KMS-11 (cell line): ENCODE results near the gene SFXN4.
A peak's percentile ranks its signal among the peaks of the same experiment; 100 is the strongest.

Experiments used
- H2AFZ ChIP-seq: fragments of 200-600 bp; sonication (generic); 2 replicates; pipeline ENCODE4 v1.6.1; 2016; ENCODE audit warnings: antibody characterized with exemption, mixed run types, low read depth
- H3K27ac ChIP-seq: fragments of 200-600 bp; sonication (generic); 2 replicates; pipeline ENCODE4 v1.6.1; 2016; ENCODE audit warnings: mild to moderate bottlenecking, mixed run types
- H3K27me3 ChIP-seq: fragments of 200-600 bp; sonication (generic); 2 replicates; pipeline ENCODE4 v1.6.1; 2017; ENCODE audit warnings: mild to moderate bottlenecking, low read depth, mixed run types, moderate library complexity; ENCODE audit not compliant: insufficient read depth
- H3K36me3 ChIP-seq: fragments of 200-600 bp; sonication (generic); 2 replicates; pipeline ENCODE4 v1.6.1; 2017; ENCODE audit warnings: mild to moderate bottlenecking, mixed run types; ENCODE audit not compliant: insufficient read depth
- H3K4me1 ChIP-seq: fragments of 200-600 bp; sonication (generic); 2 replicates; pipeline ENCODE4 v1.6.1; 2016; ENCODE audit warnings: mild to moderate bottlenecking, low read depth, mixed run types; ENCODE audit not compliant: poor library complexity, severe bottlenecking
- H3K4me2 ChIP-seq: fragments of 200-600 bp; sonication (generic); 2 replicates; pipeline ENCODE4 v1.7.0; 2016; ENCODE audit warnings: mild to moderate bottlenecking, mixed run types
- H3K4me3 ChIP-seq: fragments of 200-600 bp; sonication (generic); IDR thresholded peaks from 2 replicates; pipeline ENCODE4 v1.6.1; 2017; ENCODE audit warnings: low read depth, low read length, mixed read lengths; ENCODE audit not compliant: insufficient read depth
- H3K79me2 ChIP-seq: fragments of 200-600 bp; sonication (generic); 2 replicates; pipeline ENCODE4 v1.6.1; 2016; ENCODE audit warnings: low read depth, mixed run types; ENCODE audit not compliant: insufficient read depth
- H3K9ac ChIP-seq: fragments of 200-600 bp; sonication (generic); 2 replicates; pipeline ENCODE4 v1.6.1; 2016; ENCODE audit warnings: mild to moderate bottlenecking, mixed run types
- H4K20me1 ChIP-seq: fragments of 200-600 bp; sonication (generic); 2 replicates; pipeline ENCODE4 v1.6.1; 2016; ENCODE audit warnings: mild to moderate bottlenecking, mixed run types; ENCODE audit not compliant: insufficient read depth
- TF ChIP-seq, protein P1 (sequence below): fragments of 200-600 bp; sonication (generic); conservative IDR thresholded peaks from 2 replicates; pipeline ENCODE4 v1.6.1; 2017; ENCODE audit warnings: low read depth, mild to moderate bottlenecking, antibody characterized with exemption, low read length, moderate library complexity, mixed read lengths

Gene SFXN4

GRCh38 chr10:119191881-119192280, 26.4 kb upstream of the SFXN4 start:
- no peak overlapping the region for H3K4me2 ChIP-seq
- no peak overlapping the region for H3K4me3 ChIP-seq
- no peak overlapping the region for H3K27ac ChIP-seq
- no peaks in the 10 kb centered on the region for H3K36me3 ChIP-seq
- H3K4me1 ChIP-seq: peaks cover 40% of the 10 kb centered on the region
- H3K27me3 ChIP-seq: no peaks in the 10 kb centered on the region
- H4K20me1 ChIP-seq: no peaks in the 10 kb centered on the region
- TF ChIP-seq, protein P1, sequence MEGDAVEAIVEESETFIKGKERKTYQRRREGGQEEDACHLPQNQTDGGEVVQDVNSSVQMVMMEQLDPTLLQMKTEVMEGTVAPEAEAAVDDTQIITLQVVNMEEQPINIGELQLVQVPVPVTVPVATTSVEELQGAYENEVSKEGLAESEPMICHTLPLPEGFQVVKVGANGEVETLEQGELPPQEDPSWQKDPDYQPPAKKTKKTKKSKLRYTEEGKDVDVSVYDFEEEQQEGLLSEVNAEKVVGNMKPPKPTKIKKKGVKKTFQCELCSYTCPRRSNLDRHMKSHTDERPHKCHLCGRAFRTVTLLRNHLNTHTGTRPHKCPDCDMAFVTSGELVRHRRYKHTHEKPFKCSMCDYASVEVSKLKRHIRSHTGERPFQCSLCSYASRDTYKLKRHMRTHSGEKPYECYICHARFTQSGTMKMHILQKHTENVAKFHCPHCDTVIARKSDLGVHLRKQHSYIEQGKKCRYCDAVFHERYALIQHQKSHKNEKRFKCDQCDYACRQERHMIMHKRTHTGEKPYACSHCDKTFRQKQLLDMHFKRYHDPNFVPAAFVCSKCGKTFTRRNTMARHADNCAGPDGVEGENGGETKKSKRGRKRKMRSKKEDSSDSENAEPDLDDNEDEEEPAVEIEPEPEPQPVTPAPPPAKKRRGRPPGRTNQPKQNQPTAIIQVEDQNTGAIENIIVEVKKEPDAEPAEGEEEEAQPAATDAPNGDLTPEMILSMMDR: no peak
- no peaks in the 10 kb centered on the region for H3K79me2 ChIP-seq
- H2AFZ ChIP-seq: no peak overlapping the region
- no peak overlapping the region for H3K9ac ChIP-seq

- Histone ChIP-seq H3K27me3 (no peaks in the 10 kb centered on the region), H3K79me2 (no peaks in the 10 kb centered on the region), H3K36me3 (no peaks in the 10 kb centered on the region), H3K27ac (no peak overlapping the region), H3K4me1 (peaks cover 40% of the 10 kb centered on the region), H2AFZ (no peak overlapping the region), H3K9ac (no peak overlapping the region), H3K4me3 (no peak overlapping the region), H4K20me1 (no peaks in the 10 kb centered on the region), H3K4me2 (peak overlapping the region; percentile 2; the same call in 1 of the 2 replicates)
- TF ChIP-seq, protein P1: no peak
These were observed 25.7 kb upstream of the SFXN4 start for GRCh38 chr10:119190954-119191785.

DNA sequence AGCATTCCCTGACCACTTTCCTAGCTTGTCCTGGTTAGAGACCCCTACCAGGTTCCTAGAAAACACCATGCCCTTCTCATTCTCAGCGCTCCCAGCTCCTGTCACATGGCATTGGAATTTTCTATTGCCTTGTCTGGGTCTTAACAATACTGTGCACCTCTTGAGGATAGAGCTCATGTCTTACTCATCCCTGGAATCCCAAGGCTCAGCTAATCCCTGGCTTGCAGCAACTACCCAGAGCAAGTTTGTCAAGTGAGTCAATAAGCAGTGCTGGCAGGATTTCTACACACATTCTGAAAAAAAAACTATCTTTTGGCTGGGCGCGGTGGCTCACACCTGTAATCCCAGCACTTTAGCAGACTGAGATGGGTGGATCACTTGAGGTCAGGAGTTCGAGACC, 24.8 kb upstream of the SFXN4 start:
- Histone ChIP-seq H3K36me3 (no peaks in the 10 kb centered on the region), H2AFZ (no peak overlapping the region), H3K79me2 (no peaks in the 10 kb centered on the region), H3K27ac (peak overlapping the region; percentile 13; the same call in 1 of the 2 replicates), H3K4me1 (peaks cover 45% of the 10 kb centered on the region), H4K20me1 (no peaks in the 10 kb centered on the region), H3K4me2 (peak overlapping the region; percentile 68), H3K4me3 (no peak overlapping the region), H3K27me3 (no peaks in the 10 kb centered on the region), H3K9ac (no peak overlapping the region)
- TF ChIP-seq, protein P1: no peak

DNA sequence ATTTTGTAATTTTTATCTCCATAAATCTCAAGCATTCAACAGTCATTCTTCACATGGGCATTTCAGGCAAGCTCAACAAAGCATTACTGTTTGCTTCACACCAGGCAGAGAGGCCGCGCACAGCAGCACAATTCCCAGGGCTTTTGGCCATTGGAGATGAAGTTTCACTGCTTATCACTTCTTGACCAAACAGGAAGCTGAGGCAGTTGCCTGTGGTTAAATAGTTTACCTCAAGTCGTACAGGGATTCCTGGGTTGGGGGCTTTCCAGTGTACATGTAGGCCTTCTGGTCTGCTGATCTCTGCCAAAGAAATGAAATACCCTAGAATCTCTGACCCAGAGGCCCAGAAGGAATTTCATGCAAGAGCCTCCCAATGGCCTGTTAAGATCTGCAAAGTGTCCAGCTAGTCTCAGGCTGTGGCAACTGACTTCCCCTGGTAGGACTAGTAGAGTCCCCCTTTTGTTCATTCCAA, 24.3 kb upstream of the SFXN4 start:
- H2AFZ ChIP-seq: no peak overlapping the region
- TF ChIP-seq, protein P1: no peak

More for the DNA sequence above, 24.3 kb upstream of the SFXN4 start:
- Histone ChIP-seq H3K27ac (peak overlapping the region; percentile 13; the same call in 1 of the 2 replicates), H4K20me1 (no peaks in the 10 kb centered on the region), H3K4me2 (peak overlapping the region; percentile 68), H3K27me3 (no peaks in the 10 kb centered on the region), H3K36me3 (no peaks in the 10 kb centered on the region), H3K9ac (no peak overlapping the region), H3K4me3 (no peak overlapping the region), H3K4me1 (peaks cover 47% of the 10 kb centered on the region), H3K79me2 (no peaks in the 10 kb centered on the region)
